ENCODE results near the gene ZNF267. TPM values are rescaled to one million over a fixed set of nuclear protein-coding genes. Genes with fewer than 3 reads are reported as not detected.
"Not testable (repeated sequence)": the region's sequence is repeated elsewhere in the genome, so short reads cannot be mapped to it uniquely, and the experiment has no call there.

The ZNF267 gene
- total RNA-seq, 4 donors from 2014 or later = 10.6 to 51.2 (median 12.0) TPM

DNA sequence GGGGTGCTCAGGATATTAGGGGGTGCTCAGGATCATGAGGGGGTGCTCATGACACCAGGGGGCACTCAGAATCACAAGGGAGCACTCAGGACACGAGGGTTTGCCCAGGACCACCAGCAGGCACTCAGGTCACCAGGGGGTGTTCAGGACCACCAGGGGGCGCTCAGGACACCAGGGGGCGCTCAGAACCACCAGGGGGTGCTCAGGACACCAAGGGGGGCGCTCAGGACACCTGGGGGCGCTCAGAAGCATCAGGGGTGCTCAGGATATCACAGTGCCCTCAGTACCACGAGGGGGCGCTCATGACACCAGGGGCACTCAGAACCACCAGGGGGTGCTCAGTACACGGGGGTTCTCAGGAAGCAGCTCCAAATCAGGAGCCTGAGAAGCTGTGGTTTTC, 82.6 kb downstream of the ZNF267 start:
- TF ChIP-seq, protein P1, sequence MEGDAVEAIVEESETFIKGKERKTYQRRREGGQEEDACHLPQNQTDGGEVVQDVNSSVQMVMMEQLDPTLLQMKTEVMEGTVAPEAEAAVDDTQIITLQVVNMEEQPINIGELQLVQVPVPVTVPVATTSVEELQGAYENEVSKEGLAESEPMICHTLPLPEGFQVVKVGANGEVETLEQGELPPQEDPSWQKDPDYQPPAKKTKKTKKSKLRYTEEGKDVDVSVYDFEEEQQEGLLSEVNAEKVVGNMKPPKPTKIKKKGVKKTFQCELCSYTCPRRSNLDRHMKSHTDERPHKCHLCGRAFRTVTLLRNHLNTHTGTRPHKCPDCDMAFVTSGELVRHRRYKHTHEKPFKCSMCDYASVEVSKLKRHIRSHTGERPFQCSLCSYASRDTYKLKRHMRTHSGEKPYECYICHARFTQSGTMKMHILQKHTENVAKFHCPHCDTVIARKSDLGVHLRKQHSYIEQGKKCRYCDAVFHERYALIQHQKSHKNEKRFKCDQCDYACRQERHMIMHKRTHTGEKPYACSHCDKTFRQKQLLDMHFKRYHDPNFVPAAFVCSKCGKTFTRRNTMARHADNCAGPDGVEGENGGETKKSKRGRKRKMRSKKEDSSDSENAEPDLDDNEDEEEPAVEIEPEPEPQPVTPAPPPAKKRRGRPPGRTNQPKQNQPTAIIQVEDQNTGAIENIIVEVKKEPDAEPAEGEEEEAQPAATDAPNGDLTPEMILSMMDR (IDR thresholded peaks at IDR 0.05) = peak in 1 of 6 experiments; percentile 9
- not testable (repeated sequence) for H3K9me3 ChIP-seq, H3K36me3 ChIP-seq, H3K4me3 ChIP-seq, H3K27me3 ChIP-seq, H3K4me1 ChIP-seq, H3K27ac ChIP-seq, DNase-seq

DNA sequence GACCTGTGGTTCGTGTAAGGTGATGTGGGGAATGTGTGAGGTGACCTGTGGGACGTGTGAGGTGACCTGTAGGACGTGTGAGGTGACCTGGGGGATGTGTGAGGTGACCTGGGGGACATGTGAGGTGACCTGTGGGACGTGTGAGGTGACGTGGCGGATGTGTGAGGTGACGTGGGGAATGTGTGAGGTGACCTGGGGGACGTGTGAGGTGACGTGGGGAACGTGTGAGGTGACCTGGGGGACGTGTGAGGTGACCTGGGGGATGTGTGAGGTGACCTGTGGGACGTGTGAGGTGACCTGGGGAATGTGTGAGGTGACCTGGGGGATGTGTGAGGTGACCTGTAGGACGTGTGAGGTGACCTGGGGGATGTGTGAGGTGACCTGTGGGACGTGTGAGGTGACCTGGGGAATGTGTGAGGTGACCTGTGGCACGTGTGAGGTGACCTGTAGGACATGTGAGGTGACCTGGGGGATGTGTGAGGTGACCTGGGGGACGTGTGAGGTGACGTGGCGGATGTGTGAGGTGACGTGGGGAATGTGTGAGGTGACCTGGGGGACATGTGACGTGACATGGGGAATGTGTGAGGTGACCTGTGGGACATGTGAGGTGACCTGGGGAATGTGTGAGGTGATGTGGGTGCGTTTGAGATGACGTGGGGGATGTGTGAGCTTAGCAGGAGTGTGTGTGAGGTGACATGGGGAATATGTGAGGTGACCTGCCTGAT, 86.7 kb downstream of the ZNF267 start:
- H3K4me3 ChIP-seq, H3K4me1 ChIP-seq, H3K27ac ChIP-seq, H3K9me3 ChIP-seq, H3K27me3 ChIP-seq, H3K36me3 ChIP-seq, DNase-seq: not testable (repeated sequence)

Small RNA genes lying within 50 kb of the gene (small RNA-seq; reads per million reads assigned to genes)
- gene AC034105.2 (0 reads per million in 2 donors), gene AC034105.4 (0 reads per million in 2 donors)
